BJ (cell line): ENCODE results near the gene DTNA. TPM values are rescaled to one million over a fixed set of nuclear protein-coding genes. Genes with fewer than 3 reads are reported as not detected.
"Not testable (repeated sequence)": the region's sequence is repeated elsewhere in the genome, so short reads cannot be mapped to it uniquely, and the experiment has no call there.

Source experiments
- CTCF ChIA-PET: fragments of 350-600 bp; formaldehyde crosslinking; extraction: SDS; loops from one replicate; lab custom pipeline; 2021; ENCODE audit warnings: antibody characterized with exemption, inconsistent platforms; lab: Yijun Ruan, JAX
- POLR2A ChIA-PET: fragments of 300-600 bp; sonication (Branson Sonifier 250); formaldehyde crosslinking; extraction: SDS; loops from one replicate; lab custom pipeline; 2021; ENCODE audit warnings: antibody characterized with exemption; lab: Charles Lee
- DNase-seq: peaks from one replicate; pipeline ENCODE4 v3.0.0-alpha.2; 2011; ENCODE audit warnings: low read depth
- H3K27me3 ChIP-seq: 2 replicates; pipeline ENCODE4 v1.6.0; 2011; ENCODE audit warnings: low read length; ENCODE audit not compliant: control insufficient read depth, insufficient read depth
- H3K36me3 ChIP-seq: 2 replicates; pipeline ENCODE4 v1.5.1; 2011; ENCODE audit warnings: low read length; ENCODE audit not compliant: control insufficient read depth, insufficient read depth
- H3K4me3 ChIP-seq: 2 replicates; pipeline ENCODE4 v1.5.1; 2011; ENCODE audit warnings: low read depth, mild to moderate bottlenecking, control low read depth, low read length
- polyA plus RNA-seq: library from polyadenylated mRNA; depleted of rRNA; stranded (reverse); fragments of >200 nt; gene quantifications from 2 replicates; pipeline ENCODE4 v1.2.3, GENCODE V29; 2011
- TF ChIP-seq, protein P1 (sequence below): IDR thresholded peaks from 2 replicates; pipeline ENCODE4 v1.5.1; 2011; ENCODE audit warnings: low read depth, mild to moderate bottlenecking, control low read depth, inconsistent platforms, low read length, moderate library complexity; ENCODE audit not compliant: insufficient read depth

Gene DTNA
- polyA plus RNA-seq, 1 experiment, result 4.9 TPM

- no peak overlapping the region for H3K4me3 ChIP-seq
- no peaks in the 10 kb centered on the region for H3K27me3 ChIP-seq
- DNase-seq, result peak; percentile 58
- ChIA-PET CTCF (interaction anchor here (1.4 to 6.9 kb wide), 3 partner anchors 8 to 65 kb away, joined by 3 to 53 read pairs (median 6); no protein-coding TSS in a partner anchor), POLR2A (interaction anchor here (0.6 kb wide), 2 partner anchors 14 to 338 kb away, joined by 3 read pairs; no protein-coding TSS in a partner anchor)
- TF ChIP-seq, protein P1, sequence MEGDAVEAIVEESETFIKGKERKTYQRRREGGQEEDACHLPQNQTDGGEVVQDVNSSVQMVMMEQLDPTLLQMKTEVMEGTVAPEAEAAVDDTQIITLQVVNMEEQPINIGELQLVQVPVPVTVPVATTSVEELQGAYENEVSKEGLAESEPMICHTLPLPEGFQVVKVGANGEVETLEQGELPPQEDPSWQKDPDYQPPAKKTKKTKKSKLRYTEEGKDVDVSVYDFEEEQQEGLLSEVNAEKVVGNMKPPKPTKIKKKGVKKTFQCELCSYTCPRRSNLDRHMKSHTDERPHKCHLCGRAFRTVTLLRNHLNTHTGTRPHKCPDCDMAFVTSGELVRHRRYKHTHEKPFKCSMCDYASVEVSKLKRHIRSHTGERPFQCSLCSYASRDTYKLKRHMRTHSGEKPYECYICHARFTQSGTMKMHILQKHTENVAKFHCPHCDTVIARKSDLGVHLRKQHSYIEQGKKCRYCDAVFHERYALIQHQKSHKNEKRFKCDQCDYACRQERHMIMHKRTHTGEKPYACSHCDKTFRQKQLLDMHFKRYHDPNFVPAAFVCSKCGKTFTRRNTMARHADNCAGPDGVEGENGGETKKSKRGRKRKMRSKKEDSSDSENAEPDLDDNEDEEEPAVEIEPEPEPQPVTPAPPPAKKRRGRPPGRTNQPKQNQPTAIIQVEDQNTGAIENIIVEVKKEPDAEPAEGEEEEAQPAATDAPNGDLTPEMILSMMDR, result no peak
- H3K36me3 ChIP-seq, result no peaks in the 10 kb centered on the region
Measured at GRCh38 chr18:34707670-34708069, 2.4 kb upstream of the DTNA start.

DNA sequence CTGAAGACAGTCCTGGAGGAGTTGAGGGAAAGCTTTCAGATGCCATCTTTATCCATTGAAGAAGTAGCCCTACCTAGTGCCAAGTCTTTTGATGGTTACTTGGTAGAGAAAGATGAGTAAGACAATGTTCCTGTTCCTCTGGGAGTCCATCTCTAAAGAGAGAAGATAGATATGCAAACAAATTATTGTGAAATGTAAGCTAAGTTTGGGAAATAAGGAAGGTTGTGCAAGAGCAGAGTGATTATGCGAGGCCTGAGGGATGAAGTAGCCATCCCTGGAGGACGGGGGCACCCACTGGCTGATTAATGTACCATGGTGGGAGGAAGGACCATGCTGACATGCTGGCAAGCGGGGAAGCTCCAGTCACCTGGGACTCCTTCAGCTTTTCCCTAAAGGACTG, 994 bp upstream of the DTNA start:
- DNase-seq, result peak; percentile 65
- no peaks in the 10 kb centered on the region for H3K27me3 ChIP-seq
- no peaks in the 10 kb centered on the region for H3K36me3 ChIP-seq
- TF ChIP-seq, protein P1, result 0 out of 2 replicates have a peak, but pooled peaks have one; percentile 3
- no peak overlapping the region; the same call in 1 of the 2 replicates for H3K4me3 ChIP-seq
- ChIA-PET CTCF (interaction anchor here (0.7 to 6.9 kb wide), 6 partner anchors 19 to 586 kb away, joined by 3 to 53 read pairs (median 4); no protein-coding TSS in a partner anchor), POLR2A (no interaction called here)

- TF ChIP-seq, protein P1, result no peak
- POLR2A ChIA-PET, result interaction anchor here (0.8 kb wide), 1 partner anchor 11 kb away, joined by 3 read pairs; no protein-coding TSS in a partner anchor
- peak; percentile 20 for DNase-seq
- Histone ChIP-seq H3K4me3 (peak overlapping the region; percentile 23), H3K36me3 (no peaks in the 10 kb centered on the region), H3K27me3 (no peaks in the 10 kb centered on the region)
- CTCF ChIA-PET, result interaction anchor here (0.6 to 6.9 kb wide), 7 partner anchors 10 to 1880 kb away, joined by 3 to 53 read pairs (median 4); no protein-coding TSS in a partner anchor
Measured at GRCh38 chr18:34710458-34710914, 388 bp downstream of the DTNA start.

GRCh38 chr18:34710934-34711333, 836 bp downstream of the DTNA start:
- ChIA-PET CTCF (interaction anchor here (0.6 to 6.9 kb wide), 6 partner anchors 10 to 1879 kb away, joined by 3 to 53 read pairs (median 4); no protein-coding TSS in a partner anchor), POLR2A (no interaction called here)
- TF ChIP-seq, protein P1, result no peak
- no peaks in the 10 kb centered on the region for H3K27me3 ChIP-seq
- DNase-seq, result no peak
- peak overlapping the region; percentile 23 for H3K4me3 ChIP-seq
- no peaks in the 10 kb centered on the region for H3K36me3 ChIP-seq

DNA sequence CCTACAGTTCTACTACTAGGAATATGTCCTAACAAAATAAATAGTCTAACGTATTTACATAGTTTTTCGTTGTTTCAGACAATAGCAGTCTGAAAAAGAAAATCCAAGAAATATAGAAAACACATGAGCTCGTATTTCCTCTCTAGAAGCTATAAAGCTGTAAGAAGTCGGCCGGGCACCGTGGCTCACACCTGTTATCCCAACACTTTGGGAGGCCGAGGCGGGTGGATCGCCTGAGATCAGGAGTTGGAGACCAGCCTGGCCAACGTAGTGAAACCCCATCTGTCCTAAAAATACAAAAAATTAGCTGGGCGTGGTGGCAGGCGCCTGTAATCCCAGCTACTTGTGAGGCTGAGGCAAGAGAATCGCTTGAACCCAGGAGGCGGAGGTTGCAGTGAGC, 6.0 kb downstream of the DTNA start:
- DNase-seq, POLR2A ChIA-PET: not testable (repeated sequence)
- CTCF ChIA-PET, result interaction anchor here (1.1 kb wide), 1 partner anchor 55 kb away, joined by 4 read pairs; no protein-coding TSS in a partner anchor

More for the DNA sequence above, 6.0 kb downstream of the DTNA start:
- not testable (repeated sequence) for H3K27me3 ChIP-seq, H3K4me3 ChIP-seq, H3K36me3 ChIP-seq
